ENCODE results near the gene IL13RA1.
"Not testable (repeated sequence)": the region's sequence is repeated elsewhere in the genome, so short reads cannot be mapped to it uniquely, and the experiment has no call there.

The IL13RA1 gene

GRCh38 chrX:118730500-118731247, 3.3 kb downstream of the IL13RA1 start:
- Histone ChIP-seq H3K4me3 (ENCODE audit: low read length) (no peak overlapping the region), H3K4me2 (ENCODE audit: low read length) (no peak overlapping the region), H3K4me1 (ENCODE audit: control insufficient read depth, insufficient read depth, low read length) (peaks cover 16% of the 10 kb centered on the region), H3K36me3 (ENCODE audit: insufficient read depth, low read length) (no peaks in the 10 kb centered on the region), H3K9ac (ENCODE audit: low read depth, low read length) (no peak overlapping the region), H3K27me3 (ENCODE audit: control insufficient read depth, insufficient read depth, low read length) (no peaks in the 10 kb centered on the region), H3K9me3 (replicated peaks; ENCODE audit: low read length) (no peaks in the 10 kb centered on the region)

- not testable (repeated sequence) for H3K4me1 ChIP-seq (ENCODE audit: control insufficient read depth, insufficient read depth, low read length); H3K9me3 ChIP-seq (replicated peaks; ENCODE audit: low read length); H3K9ac ChIP-seq (ENCODE audit: low read depth, low read length); H3K27me3 ChIP-seq (ENCODE audit: control insufficient read depth, insufficient read depth, low read length); H3K4me2 ChIP-seq (ENCODE audit: low read length); H3K4me3 ChIP-seq (ENCODE audit: low read length); H3K36me3 ChIP-seq (ENCODE audit: insufficient read depth, low read length)
These were observed 5.1 kb downstream of the IL13RA1 start for GRCh38 chrX:118732551-118732950.

GRCh38 chrX:118734909-118735308, 7.5 kb downstream of the IL13RA1 start:
- no peak overlapping the region for H3K4me3 ChIP-seq (ENCODE audit: low read length)
- H3K4me1 ChIP-seq (ENCODE audit: control insufficient read depth, insufficient read depth, low read length), result peaks cover 8% of the 10 kb centered on the region
- H3K9ac ChIP-seq (ENCODE audit: low read depth, low read length), result no peak overlapping the region
- no peaks in the 10 kb centered on the region for H3K9me3 ChIP-seq (replicated peaks; ENCODE audit: low read length)
- no peaks in the 10 kb centered on the region for H3K36me3 ChIP-seq (ENCODE audit: insufficient read depth, low read length)
- H3K27me3 ChIP-seq (ENCODE audit: control insufficient read depth, insufficient read depth, low read length), result no peaks in the 10 kb centered on the region
- no peak overlapping the region for H3K4me2 ChIP-seq (ENCODE audit: low read length)

- no peaks in the 10 kb centered on the region for H3K27me3 ChIP-seq (ENCODE audit: control insufficient read depth, insufficient read depth, low read length)
- H3K36me3 ChIP-seq (ENCODE audit: insufficient read depth, low read length), result no peaks in the 10 kb centered on the region
- H3K4me1 ChIP-seq (ENCODE audit: control insufficient read depth, insufficient read depth, low read length), result no peaks in the 10 kb centered on the region
- no peak overlapping the region for H3K9ac ChIP-seq (ENCODE audit: low read depth, low read length)
- H3K4me2 ChIP-seq (ENCODE audit: low read length), result no peak overlapping the region
- H3K9me3 ChIP-seq (replicated peaks; ENCODE audit: low read length), result no peaks in the 10 kb centered on the region
- no peak overlapping the region for H3K4me3 ChIP-seq (ENCODE audit: low read length)
These were observed 9.1 kb downstream of the IL13RA1 start for GRCh38 chrX:118736394-118737010.

- Histone ChIP-seq H3K4me1 (ENCODE audit: control insufficient read depth, insufficient read depth, low read length) (peaks cover 7% of the 10 kb centered on the region), H3K27me3 (ENCODE audit: control insufficient read depth, insufficient read depth, low read length) (no peaks in the 10 kb centered on the region), H3K4me3 (ENCODE audit: low read length) (no peak overlapping the region), H3K36me3 (ENCODE audit: insufficient read depth, low read length) (no peaks in the 10 kb centered on the region), H3K9me3 (replicated peaks; ENCODE audit: low read length) (no peaks in the 10 kb centered on the region), H3K4me2 (ENCODE audit: low read length) (no peak overlapping the region), H3K9ac (ENCODE audit: low read depth, low read length) (no peak overlapping the region)
These were observed 12.2 kb downstream of the IL13RA1 start for GRCh38 chrX:118739577-118739976.

- no peak overlapping the region for H3K4me2 ChIP-seq (ENCODE audit: low read length)
- peaks cover 9% of the 10 kb centered on the region for H3K4me1 ChIP-seq (ENCODE audit: control insufficient read depth, insufficient read depth, low read length)
- H3K9me3 ChIP-seq (replicated peaks; ENCODE audit: low read length), result no peaks in the 10 kb centered on the region
- H3K36me3 ChIP-seq (ENCODE audit: insufficient read depth, low read length), result no peaks in the 10 kb centered on the region
- no peaks in the 10 kb centered on the region for H3K27me3 ChIP-seq (ENCODE audit: control insufficient read depth, insufficient read depth, low read length)
- no peak overlapping the region for H3K4me3 ChIP-seq (ENCODE audit: low read length)
- H3K9ac ChIP-seq (ENCODE audit: low read depth, low read length), result no peak overlapping the region
These were observed 13.0 kb downstream of the IL13RA1 start for GRCh38 chrX:118740276-118740889.

- peaks cover 15% of the 10 kb centered on the region for H3K4me1 ChIP-seq (ENCODE audit: control insufficient read depth, insufficient read depth, low read length)
- H3K27me3 ChIP-seq (ENCODE audit: control insufficient read depth, insufficient read depth, low read length), result no peaks in the 10 kb centered on the region
- no peaks in the 10 kb centered on the region for H3K36me3 ChIP-seq (ENCODE audit: insufficient read depth, low read length)
- H3K9ac ChIP-seq (ENCODE audit: low read depth, low read length), result no peak overlapping the region
- no peak overlapping the region for H3K4me3 ChIP-seq (ENCODE audit: low read length)
- H3K4me2 ChIP-seq (ENCODE audit: low read length), result no peak overlapping the region
- H3K9me3 ChIP-seq (replicated peaks; ENCODE audit: low read length), result no peaks in the 10 kb centered on the region
These were observed 14.8 kb downstream of the IL13RA1 start for GRCh38 chrX:118742176-118742575.

- Histone ChIP-seq H3K4me2 (ENCODE audit: low read length) (no peak overlapping the region), H3K9ac (ENCODE audit: low read depth, low read length) (no peak overlapping the region), H3K27me3 (ENCODE audit: control insufficient read depth, insufficient read depth, low read length) (no peaks in the 10 kb centered on the region), H3K36me3 (ENCODE audit: insufficient read depth, low read length) (no peaks in the 10 kb centered on the region), H3K9me3 (replicated peaks; ENCODE audit: low read length) (no peaks in the 10 kb centered on the region), H3K4me1 (ENCODE audit: control insufficient read depth, insufficient read depth, low read length) (peaks cover 15% of the 10 kb centered on the region), H3K4me3 (ENCODE audit: low read length) (no peak overlapping the region)
These were observed 18.2 kb downstream of the IL13RA1 start for GRCh38 chrX:118745570-118745969.

- no peak overlapping the region for H3K4me3 ChIP-seq (ENCODE audit: low read length)
- no peaks in the 10 kb centered on the region for H3K27me3 ChIP-seq (ENCODE audit: control insufficient read depth, insufficient read depth, low read length)
- no peak overlapping the region for H3K9ac ChIP-seq (ENCODE audit: low read depth, low read length)
- no peaks in the 10 kb centered on the region for H3K9me3 ChIP-seq (replicated peaks; ENCODE audit: low read length)
- H3K36me3 ChIP-seq (ENCODE audit: insufficient read depth, low read length), result peaks cover 2% of the 10 kb centered on the region
- peaks cover 11% of the 10 kb centered on the region for H3K4me1 ChIP-seq (ENCODE audit: control insufficient read depth, insufficient read depth, low read length)
- no peak overlapping the region for H3K4me2 ChIP-seq (ENCODE audit: low read length)
These were observed 24.8 kb downstream of the IL13RA1 start for GRCh38 chrX:118751950-118752783.

GRCh38 chrX:118755633-118756032, 28.2 kb downstream of the IL13RA1 start:
- H3K9me3 ChIP-seq (replicated peaks; ENCODE audit: low read length), result no peaks in the 10 kb centered on the region
- peak overlapping the region; percentile 28 for H3K4me2 ChIP-seq (ENCODE audit: low read length)
- H3K27me3 ChIP-seq (ENCODE audit: control insufficient read depth, insufficient read depth, low read length), result no peaks in the 10 kb centered on the region
- H3K9ac ChIP-seq (ENCODE audit: low read depth, low read length), result no peak overlapping the region
- H3K4me3 ChIP-seq (ENCODE audit: low read length), result no peak overlapping the region
- H3K4me1 ChIP-seq (ENCODE audit: control insufficient read depth, insufficient read depth, low read length), result peaks cover 11% of the 10 kb centered on the region
- peaks cover 2% of the 10 kb centered on the region for H3K36me3 ChIP-seq (ENCODE audit: insufficient read depth, low read length)

GRCh38 chrX:118756101-118756500, 28.7 kb downstream of the IL13RA1 start:
- Histone ChIP-seq H3K27me3 (ENCODE audit: control insufficient read depth, insufficient read depth, low read length) (no peaks in the 10 kb centered on the region), H3K9ac (ENCODE audit: low read depth, low read length) (no peak overlapping the region), H3K36me3 (ENCODE audit: insufficient read depth, low read length) (peaks cover 2% of the 10 kb centered on the region), H3K4me1 (ENCODE audit: control insufficient read depth, insufficient read depth, low read length) (peaks cover 11% of the 10 kb centered on the region), H3K4me2 (ENCODE audit: low read length) (peak overlapping the region; percentile 28), H3K4me3 (ENCODE audit: low read length) (no peak overlapping the region), H3K9me3 (replicated peaks; ENCODE audit: low read length) (no peaks in the 10 kb centered on the region)

All from skeletal muscle satellite cell (primary cell).